HG03135 (cell line): Measurements from ENCODE around the gene HSFX3.
"Not testable (repeated sequence)": the region's sequence is repeated elsewhere in the genome, so short reads cannot be mapped to it uniquely, and the experiment has no call there.

Experiments used
- ATAC-seq: cut with Tn5 transposase; IDR thresholded peaks from one replicate; pipeline ENCODE4 v1.9.1; 2021; ENCODE audit warnings: mild to moderate bottlenecking, moderate library complexity; ENCODE audit not compliant: unreplicated experiment

HSFX3 gene

DNA sequence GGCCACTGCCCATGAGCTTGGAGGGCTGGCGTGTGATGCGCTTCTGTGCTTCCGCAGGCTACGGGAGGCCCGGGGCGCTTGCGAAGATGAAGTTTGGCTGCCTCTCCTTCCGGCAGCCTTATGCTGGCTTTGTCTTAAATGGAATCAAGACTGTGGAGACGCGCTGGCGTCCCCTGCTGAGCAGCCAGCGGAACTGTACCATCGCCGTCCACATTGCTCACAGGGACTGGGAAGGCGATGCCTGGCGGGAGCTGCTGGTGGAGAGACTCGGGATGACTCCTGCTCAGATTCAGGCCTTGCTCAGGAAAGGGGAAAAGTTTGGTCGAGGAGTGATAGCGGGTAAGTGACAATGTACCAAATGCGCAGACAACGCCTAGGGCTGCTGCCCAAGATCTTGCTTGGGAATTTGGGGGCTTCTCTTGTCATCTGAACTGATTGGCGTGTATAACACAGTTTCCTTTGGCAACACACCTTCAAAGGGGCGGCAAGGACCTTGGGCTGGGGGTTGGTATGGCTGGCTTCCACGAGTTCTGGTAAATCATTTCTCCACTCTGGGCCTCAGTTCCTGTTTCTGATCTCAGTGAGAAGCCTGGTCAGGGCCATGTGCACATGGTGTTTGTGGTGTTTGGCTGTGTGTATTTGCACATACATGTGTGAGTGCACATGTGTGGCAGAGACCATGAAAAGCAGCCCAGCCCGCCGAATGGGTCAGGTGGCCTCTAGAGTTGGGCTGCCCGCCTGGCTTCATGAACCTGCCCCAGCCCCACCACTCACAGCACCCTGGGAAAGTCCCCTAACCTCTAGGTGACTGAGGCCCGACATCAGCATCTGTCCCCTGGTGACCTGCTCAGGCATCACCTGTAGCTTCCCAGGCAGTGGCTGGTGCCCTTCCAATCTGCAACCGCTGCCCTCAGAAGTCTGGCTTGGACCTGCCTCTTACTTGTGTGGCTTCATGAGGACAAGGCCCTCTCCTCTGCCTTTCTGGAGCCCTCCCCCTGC, 3.9 kb downstream of the HSFX3 start:
- peak; percentile 48 for ATAC-seq

DNA sequence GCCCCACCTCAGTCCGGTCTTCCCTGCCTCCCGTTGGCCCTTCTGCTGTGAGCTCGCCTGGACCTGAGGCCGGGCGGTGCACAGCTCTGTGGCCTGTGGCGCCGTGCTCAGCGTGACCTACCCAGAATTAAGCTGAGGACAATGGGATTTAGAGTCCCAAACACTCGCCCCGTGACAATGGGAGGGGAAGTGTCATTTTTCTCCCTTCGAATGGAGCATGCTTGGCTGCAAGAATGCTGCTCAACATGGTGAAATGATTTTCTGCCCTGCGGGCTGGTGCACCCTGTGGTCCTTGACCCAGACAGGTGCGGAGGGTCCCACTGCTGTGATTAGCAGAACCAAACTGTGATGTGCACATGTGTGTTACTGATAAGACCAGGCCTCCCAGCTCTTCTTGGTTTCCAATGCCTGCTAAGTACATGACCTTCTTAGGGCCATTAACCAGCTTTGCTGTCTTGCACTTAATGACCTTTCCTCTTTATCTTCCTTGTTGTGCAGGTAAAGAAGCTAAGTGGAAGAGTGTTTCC, 8.1 kb downstream of the HSFX3 start:
- no peak for ATAC-seq

DNA sequence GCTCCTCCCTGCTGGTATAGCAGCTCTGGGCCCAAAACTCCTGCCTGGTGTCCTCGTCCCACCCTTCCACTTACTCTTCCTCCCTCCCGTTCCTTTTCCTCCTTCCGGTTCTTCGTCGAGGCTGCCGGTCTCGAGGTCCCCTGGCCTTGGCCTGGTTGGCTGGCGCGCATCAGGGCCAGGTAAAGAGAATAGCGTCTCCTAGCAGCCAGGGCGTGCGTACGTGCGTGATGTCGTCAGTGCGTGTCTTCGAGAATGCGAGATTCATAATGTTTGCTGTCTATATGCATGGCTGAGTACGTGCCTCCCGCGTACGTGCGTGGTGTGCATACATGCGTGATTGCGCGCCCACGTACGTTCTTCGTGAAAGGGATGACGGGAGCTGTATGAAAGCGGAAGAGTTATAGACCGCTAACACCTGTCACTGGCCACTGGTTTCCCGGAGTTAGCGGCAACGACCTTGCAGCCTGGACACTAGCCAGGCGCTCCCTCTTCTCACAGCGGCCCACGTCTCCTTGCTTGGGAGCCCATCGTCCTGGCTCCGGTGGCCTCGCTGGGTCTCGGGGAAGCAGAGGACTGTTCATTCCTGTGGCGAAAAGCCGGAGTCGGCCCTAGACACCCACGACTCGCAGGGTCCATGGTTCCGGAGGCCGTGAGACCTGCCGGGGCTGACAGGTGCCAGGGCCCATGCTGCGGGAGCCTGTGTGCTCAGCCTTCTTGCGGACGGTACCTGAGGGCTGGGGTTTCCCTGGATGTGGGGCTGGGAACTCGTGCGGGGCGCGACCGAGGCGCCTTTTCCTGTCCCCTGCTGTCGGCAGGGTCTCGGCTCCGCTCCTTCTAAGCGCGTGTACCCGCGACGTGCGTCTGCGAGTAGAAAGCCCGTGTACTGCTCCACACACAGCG, 8.9 kb downstream of the HSFX3 start, which contains the start of gene EOLA1:
Gene EOLA1, plus strand, starts transcription at position 392 of the 900 bp plus-strand sequence. CDS start 4,619 bp downstream, outside the sequence.
- ATAC-seq, result peak; percentile 81

DNA sequence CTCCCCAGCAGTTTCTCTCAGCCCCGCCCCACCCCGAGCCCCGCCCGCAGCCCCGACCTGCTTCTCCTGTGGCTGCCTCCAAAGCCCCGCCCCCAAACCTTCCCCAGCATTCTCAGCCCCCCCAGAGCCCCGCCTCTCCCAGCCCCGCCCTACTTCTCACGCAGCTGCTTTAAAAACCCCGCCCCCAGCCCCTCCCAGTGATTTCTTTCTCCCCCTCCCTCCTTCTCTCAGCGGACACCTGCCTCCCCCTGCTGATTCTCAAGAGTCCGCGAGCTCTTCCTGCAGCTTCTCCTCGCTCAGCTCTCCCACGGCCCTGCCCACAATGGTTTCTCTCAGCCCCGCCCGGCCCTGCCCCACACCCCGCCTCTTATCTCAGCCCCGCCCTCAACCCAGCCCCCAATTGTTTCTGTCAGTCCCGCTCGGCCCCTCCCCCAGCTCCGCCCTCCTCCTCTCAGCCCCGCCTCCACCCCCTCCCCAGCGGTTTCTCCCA, 9.5 kb downstream of the HSFX3 start:
- ATAC-seq, result peak; percentile 19

DNA sequence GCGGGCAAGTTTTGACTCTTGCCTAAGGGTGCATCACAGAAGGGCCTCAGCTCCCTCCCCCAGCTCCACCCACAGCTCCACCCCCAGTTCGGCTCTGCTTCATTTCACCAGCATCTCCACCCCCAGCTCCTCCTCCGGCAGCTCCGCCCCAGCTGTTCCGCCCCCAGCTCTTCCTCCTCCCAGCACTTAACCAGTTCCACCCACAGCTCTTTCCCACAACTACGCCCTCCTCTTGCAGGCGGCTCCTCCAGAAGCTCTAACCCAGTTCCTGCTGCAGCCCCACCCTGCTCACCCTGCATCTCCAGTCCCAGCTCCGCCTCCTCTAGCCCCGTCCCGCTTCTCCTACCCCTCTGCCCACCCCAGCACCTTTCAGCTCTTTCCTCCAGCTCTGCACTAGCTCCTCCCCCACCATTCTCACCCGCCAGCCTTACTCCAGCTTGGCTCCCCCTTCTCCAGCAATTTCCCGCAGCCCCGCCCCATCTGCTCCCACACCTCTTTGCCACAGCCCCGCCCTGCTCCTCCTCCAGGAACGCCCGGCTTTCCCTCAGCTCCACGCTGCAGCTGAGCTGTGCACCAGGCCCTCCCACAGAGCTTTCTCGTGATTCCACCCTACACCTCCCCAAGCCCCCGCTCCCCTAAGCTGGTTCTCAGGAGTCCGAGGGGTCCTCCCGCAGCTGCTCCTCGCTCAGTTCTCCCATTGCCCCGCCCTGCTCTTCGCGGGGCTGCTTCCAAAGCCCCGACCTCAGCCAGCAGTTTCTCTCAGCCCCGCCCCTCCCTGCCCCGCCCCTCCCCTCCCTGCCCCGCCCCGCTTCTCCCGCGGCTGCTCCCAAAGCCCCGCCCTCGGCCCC, 10.2 kb downstream of the HSFX3 start:
- ATAC-seq, result peak; percentile 42

DNA sequence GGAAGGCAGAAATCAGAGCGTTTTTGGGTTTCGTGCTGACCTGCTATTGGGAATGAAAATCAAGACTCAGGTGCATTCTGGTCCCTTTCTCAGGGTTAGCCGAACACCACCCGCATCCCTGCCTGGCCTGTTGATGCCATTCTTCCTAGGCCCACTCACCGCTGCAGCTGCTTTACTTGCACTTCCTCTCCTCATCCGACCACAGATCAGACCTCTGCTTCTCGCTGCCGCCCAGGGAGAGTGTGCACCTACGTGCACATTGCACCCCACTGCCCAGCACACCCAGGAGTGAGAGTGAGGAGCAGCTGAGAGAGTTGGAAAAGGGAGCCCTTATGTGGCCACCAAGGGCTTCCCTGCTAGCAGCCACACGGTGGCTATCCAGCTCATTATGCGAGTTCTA, 12.2 kb downstream of the HSFX3 start:
- not testable (repeated sequence) for ATAC-seq

DNA sequence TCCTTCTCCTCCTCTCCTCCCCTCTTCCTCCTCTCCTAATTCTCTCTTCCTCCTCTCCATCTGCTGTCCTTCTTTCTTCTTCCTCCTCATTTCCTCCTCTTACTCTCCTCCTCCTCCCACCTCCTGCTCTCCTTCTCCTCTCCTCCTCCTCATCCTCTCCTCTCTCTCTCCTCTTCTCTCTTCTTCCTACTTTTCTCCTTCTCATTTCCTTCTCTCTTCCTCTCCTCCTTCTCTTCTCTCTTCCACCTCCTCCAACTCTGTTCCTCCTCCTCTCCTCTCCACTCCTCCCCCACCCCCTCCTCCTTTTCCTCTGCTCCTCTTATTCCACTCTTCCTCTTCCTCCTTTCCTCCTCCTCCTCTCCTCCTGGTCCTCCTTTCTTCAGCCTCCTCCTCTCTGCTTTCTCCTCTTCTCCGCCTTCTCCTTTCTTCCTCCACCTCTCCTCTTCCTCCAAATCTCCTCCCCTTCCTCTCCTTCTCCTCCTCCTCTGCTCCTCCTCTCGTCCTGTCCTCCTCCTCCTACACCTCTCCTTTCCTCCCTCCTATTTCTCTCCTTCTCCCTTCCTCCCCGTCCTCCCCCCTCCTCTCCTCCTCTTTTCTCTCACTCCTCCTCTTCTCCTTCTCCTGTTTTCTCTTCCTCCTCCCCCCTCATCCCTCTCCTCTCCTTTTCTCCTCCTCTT, 14.7 kb downstream of the HSFX3 start:
- not testable (repeated sequence) for ATAC-seq

DNA sequence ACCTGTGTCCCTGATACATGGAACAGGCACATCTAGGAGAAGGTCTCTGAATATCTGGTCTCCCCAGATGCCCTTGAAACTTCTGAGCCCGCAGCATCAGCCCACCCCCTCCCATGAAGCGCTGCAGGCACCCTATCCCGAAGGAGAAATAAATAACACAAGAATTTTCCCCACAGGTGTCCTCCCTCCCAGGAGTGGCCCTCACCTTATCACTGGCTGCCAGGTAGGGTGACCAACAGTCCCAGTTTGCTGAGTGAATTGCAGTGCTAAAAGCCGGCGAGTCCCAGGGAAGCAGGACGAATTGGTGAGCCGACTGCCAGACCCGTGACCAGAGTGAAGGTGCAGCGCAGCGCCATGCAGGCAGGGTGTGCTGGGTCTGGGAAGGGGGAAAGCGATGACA, 15.7 kb downstream of the HSFX3 start:
- not testable (repeated sequence) for ATAC-seq

DNA sequence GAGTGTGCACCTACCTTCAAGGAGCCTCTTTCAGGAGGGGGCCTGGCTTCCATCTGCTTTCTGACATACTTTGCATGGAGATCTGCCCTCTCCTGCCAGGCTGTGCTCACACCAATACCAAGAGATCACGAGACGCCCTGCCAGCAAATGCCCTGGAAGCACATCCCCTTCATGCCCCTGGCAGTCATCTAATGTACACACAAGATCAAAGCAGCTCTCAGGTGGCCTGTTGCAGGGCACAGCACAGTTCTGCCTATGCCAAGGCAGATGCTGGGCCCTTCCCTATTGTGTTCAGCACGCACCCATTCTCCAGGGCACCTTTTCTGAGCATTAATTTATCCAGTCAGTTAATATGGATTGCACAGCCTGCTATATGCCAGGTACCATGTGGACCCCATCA, 16.9 kb downstream of the HSFX3 start:
- ATAC-seq, result not testable (repeated sequence)

DNA sequence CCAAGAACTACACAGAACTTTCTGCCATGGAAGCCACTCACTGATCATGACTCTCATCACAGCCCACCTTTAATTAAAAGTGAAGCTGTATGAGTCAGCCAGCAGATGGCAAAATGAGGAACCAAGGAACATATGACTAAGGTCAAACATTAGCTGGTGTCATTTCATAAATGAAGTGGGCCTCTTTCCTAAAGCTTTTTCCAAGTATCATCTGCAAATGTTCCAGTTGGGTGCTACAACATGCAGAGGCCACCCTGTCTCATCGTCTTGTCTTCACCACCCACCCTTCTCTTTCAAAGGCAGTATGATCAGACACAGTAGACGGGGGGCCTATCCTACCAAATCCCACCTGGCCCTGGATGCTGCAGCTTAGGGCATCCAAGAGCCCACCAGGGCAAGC, 18.1 kb downstream of the HSFX3 start:
- no peak for ATAC-seq

DNA sequence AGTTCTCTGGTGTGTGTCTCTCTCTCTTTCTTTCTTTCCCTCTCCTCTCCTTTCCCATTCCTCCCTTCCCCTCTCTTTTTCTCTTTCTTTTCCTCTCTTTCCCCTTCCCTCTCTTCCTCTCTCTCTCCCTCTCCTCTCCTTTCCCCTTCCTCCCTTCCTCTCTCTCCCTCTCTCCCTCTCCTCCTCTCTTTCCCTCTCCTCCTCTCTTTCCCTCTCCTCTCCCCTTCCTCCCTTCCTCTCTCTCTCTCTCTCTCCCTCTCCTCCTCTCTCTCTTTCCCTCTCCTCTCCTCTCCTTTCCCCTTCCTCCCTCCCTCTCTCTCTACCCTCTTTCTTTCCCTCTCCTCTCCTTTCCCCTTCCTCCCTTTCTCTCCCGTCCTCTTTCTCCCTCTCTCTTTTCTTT, 21.3 kb downstream of the HSFX3 start:
- no peak for ATAC-seq

DNA sequence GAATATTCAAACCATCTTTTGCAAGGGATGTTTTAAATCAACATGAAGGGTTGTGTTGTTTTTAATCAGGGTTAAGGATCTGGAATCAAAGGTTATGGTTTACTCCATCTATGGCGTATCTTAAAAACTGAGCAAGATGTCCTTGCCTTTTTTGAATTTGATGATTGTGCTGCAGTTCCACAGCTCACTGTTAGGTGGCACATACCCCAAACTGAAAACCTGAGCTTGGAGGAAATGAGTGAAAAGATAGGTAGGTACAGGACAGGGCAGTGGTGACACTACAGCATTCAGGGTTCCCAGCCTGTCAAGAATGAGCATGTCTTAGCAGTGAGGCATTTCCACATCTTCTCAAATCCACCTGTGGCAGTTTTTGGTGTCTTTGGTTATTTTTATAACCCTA, 22.0 kb downstream of the HSFX3 start:
- ATAC-seq, result no peak

DNA sequence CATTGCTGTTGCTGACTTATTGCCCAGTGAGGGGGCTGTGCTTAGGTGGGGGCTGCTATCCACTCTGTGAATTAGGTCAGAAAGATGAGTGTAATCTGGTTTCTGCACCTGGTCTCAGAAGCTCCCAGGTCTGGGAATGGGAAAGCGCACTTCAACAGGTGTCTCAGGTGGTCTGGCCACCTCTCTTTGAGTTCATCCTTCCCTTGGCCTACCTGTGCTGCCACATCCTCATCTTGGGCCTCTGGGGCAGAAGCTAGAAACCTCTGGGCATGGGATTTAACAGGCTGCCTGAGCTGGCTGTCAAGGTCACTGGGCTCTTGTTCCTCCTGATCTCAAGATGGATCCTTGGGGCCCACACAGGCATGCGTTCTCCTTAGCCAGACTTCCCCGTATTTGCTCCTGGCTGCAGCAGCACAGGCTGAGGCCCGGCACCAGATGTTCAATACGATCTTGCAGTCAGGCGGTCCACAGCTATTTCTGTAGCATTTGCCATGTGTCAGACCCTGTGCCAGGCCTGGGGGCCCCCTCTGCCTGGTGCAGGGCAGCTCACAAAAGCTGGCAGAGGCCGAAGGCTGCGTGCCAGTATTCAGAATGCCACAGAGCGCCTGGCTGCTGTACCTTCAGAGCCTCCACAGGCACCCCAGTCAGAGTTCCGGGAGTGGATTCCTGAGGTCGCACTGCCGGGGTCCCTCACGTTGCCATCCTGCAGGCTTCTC, 23.2 kb downstream of the HSFX3 start:
- not testable (repeated sequence) for ATAC-seq

DNA sequence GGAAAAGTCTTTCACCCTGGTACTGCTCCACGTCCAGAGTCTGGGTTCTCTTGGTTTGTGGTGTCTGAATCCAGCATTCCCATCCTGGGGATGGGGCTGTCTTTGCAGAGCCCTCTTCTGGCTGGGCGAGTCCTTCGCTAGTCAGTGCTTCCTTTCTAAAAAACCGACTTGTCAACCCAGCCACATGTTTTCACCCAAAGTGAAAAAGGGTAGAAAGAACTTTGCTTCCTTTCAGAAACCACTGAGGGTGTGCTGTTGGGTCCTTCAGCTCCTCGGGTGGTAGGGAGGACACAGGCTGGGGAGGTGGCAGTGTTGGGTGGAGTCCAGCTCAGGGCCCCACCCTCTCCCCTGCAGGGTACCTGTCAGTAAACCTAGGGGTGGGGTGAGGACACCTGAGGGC, 23.8 kb downstream of the HSFX3 start:
- peak; percentile 38 for ATAC-seq

DNA sequence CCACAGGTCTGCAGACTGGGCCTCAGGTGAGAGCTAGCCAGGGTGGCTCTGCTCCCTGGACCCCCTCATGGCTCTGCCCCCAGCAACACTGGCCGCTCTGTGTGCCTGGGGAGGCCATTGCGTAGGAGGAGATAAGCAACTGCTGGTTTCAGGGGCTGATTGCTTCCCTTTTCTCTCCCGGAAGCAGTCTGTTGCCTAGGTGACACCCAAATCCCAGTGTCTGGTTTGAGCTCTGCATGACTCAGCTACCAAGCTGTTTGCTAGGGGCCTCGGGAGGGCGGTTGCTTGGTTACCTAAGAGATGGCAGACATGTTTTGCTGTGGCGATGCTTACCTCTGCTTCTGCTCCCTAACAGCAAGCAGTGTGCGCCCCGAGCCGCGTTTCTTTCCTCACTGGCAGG, 24.3 kb downstream of the HSFX3 start:
- peak; percentile 93 for ATAC-seq

DNA sequence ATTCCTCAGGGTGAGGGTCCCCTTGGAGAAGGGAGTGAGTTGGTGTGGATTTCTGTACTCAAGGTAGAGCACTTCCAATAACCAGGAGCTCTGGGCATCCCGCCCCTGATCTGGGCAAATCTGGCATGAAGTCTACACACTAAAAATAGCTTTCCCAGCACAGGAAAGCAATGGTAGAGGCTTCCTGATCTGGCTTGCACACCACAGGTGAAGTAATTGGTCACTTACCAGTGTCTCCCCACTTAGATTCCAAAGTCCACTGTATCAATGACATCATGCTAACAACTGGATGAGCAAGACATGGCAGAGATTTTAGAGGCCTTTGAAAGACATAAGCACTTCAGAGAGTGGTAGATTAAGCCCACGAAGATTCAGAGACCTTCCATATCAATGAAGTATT, 26.8 kb downstream of the HSFX3 start:
- ATAC-seq, result no peak

DNA sequence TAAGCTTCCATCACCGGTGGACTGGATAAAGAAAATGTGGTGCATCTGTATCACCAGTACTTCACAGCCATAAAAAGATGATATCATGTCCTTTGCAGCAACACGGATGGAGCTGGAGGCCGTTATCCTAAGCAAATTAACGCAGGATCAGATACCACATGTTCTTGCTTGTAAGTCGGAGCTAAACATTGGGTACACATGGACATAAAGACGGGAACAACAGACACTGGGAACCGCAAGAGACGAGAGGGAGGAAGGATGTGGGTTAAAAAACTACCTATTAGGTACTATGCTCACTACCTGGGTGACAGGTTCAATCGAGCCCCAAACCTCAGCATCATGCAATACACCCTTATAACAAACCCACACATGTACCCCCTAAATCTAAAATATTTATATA, 28.3 kb downstream of the HSFX3 start:
- ATAC-seq, result no peak

DNA sequence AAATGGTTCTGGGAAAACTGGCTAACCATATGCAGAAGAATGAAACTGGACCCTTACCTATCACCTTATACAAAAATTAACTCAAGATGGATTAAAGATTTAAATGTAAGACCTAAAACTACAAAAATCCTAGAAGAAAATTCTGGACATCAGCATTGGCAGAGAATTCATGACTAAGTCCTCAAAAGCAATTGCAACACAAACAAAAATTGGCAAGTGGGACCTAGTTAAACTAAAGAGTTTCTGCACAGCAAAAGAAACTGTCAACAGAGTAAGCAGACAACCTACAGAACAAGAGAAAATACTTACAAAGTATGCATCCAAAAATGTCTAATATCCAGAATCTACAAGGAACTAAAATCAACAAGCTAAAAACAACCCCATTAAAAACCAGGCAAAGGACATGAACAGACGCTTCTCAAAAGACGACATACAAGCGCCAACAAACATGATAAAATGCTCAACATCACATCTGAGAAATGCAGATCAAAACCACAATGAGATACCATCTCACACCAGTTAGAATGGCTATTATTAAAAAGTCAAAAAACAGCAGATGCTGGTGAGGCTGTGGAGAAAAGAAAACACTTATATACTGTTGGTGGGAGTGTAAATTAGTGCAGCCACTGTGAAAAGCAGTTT, 29.0 kb downstream of the HSFX3 start:
- not testable (repeated sequence) for ATAC-seq
